GM18519 (cell line): ENCODE data around the gene EIF4EBP3.

Experiments
- ATAC-seq: cut with Tn5 transposase; IDR thresholded peaks from one replicate; pipeline ENCODE4 v1.9.1; 2021; ENCODE audit warnings: mild to moderate bottlenecking, moderate library complexity; ENCODE audit not compliant: unreplicated experiment, low FRiP score

EIF4EBP3 gene

GRCh38 chr5:140556438-140556837 is 9.0 kb downstream of the EIF4EBP3 start:
- ATAC-seq = no peak

- ATAC-seq = peak; percentile 93
Observed at GRCh38 chr5:140557136-140557805, 9.8 kb downstream of the EIF4EBP3 start, which contains the start of gene SRA1. Gene SRA1 (minus strand): TSS chr5:140557473. CDS start chr5:140557452, 21 bp downstream.

- no peak for ATAC-seq
Observed at GRCh38 chr5:140557965-140558364, 10.5 kb downstream of the EIF4EBP3 start.

GRCh38 chr5:140558542-140558941 is 11.1 kb downstream of the EIF4EBP3 start:
- ATAC-seq = no peak

- no peak for ATAC-seq
Observed at GRCh38 chr5:140560227-140560626, 12.8 kb downstream of the EIF4EBP3 start.

GRCh38 chr5:140561753-140562523 is 14.5 kb downstream of the EIF4EBP3 start:
- no peak for ATAC-seq

- no peak for ATAC-seq
Observed at GRCh38 chr5:140563596-140563995, 16.1 kb downstream of the EIF4EBP3 start.

GRCh38 chr5:140564196-140565023 is 16.9 kb downstream of the EIF4EBP3 start, which contains the start of the genes APBB3 and SLC35A4:
Gene APBB3 (minus strand): TSS chr5:140564598. CDS start chr5:140564245, 353 bp downstream.
Gene SLC35A4 (plus strand): TSS chr5:140564828. CDS start chr5:140567170, 2,342 bp downstream.
- ATAC-seq = peak; percentile 82

GRCh38 chr5:140565024-140565779 is 17.7 kb downstream of the EIF4EBP3 start:
- no peak for ATAC-seq

- ATAC-seq = no peak
Observed at GRCh38 chr5:140565780-140566095, 18.3 kb downstream of the EIF4EBP3 start.

- ATAC-seq = no peak
Observed at GRCh38 chr5:140566665-140567064, 19.2 kb downstream of the EIF4EBP3 start.

- ATAC-seq = no peak
Observed at GRCh38 chr5:140567136-140567818, 19.8 kb downstream of the EIF4EBP3 start.

- ATAC-seq = no peak
Observed at GRCh38 chr5:140567871-140568270, 20.4 kb downstream of the EIF4EBP3 start.

- ATAC-seq = no peak
Observed at GRCh38 chr5:140568443-140569063, 21.1 kb downstream of the EIF4EBP3 start.

- ATAC-seq = no peak
Observed at GRCh38 chr5:140569197-140569596, 21.7 kb downstream of the EIF4EBP3 start.

GRCh38 chr5:140570058-140570457 is 22.6 kb downstream of the EIF4EBP3 start:
- ATAC-seq = no peak

- ATAC-seq = no peak
Observed at GRCh38 chr5:140570488-140570887, 23.0 kb downstream of the EIF4EBP3 start.

- ATAC-seq = no peak
Observed at GRCh38 chr5:140571105-140571504, 23.6 kb downstream of the EIF4EBP3 start.

- ATAC-seq = no peak
Observed at GRCh38 chr5:140573683-140574082, 26.2 kb downstream of the EIF4EBP3 start.
